IPS DF 4.7 (cell line): Measurements from ENCODE around the gene STAB2.

ENCODE experiments used
- DNase-seq: peaks from one replicate; pipeline ENCODE4 v3.0.0-alpha.2; 2013; ENCODE audit warnings: low spot score; ENCODE audit errors: extremely low read depth

Gene STAB2

DNA sequence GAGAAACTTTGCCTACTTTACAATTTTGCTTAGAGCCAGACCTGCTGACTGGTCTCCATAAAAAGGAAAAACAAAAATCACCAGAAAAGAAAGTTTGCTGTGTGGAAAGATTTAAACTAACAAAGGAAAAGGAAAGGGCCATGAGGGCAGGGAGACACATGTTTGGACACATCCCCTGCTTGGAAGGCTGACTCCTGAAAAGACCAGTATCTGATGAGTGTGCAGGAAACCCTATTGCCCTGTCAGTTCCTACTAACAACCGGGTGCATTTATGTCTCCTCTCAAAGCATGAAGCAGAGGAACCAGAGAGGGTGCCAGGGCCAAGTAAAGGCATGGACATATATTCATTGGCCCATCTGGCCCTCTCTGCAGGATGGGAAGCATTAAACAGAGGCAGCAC is 7.0 kb upstream of the STAB2 start:
- no peak for DNase-seq

DNA sequence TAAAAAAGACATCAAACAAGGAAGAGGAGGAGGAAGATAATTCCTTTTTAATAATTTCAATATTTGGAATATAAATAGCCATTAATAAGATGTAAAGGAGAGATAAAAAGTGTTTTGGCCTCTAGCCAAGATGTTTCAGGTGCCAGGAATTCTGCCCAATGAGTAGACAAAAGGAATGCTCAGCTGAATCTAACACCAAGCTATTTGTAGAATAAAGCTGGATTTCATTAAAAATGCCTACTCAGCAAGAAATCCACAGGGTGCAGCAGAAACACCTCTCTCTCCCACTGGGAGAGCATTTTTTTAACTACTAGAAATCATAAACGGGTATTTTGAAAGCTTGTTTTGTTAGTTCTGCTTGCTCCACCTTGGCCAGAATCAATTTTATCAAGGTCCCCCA is 4.1 kb upstream of the STAB2 start:
- DNase-seq = no peak

DNA sequence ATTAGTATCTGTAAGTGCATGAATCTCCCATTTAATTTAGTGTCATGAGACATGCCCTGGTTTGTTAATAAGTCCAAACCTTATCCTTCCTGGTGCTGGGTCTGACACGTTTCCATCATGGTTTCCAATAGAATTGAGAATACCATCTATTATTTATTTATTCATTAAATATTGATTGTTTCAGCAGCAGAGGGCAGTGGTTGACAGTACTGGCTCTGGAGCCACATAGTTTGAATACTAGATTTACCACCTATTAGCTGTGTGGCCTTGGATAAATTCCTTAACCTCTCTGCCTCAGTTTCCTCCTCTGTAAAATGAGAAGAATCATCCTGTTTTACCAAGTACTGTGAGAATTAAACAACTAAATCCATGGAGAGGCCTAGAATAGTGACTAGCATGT is 941 bp upstream of the STAB2 start:
- DNase-seq = no peak

DNA sequence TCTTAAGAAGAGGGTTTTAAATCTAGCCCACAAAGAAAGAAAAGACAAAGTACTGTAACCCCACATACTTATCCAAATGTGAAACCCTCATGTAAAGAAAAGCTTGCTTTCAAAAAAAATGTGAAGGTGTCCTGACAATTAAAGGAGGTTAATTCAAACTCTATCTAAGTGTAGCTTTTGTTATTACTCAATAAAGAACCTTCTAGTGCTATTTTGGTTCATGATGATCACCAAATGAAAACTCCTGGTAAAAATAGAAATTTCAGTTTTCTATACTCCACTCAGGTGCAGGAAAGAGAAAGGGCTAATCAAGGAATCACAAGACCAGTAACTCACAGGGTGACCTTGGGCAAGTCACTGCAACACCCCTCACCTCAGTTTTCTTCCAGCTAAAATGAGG is 1.6 kb downstream of the STAB2 start:
- no peak for DNase-seq

DNA sequence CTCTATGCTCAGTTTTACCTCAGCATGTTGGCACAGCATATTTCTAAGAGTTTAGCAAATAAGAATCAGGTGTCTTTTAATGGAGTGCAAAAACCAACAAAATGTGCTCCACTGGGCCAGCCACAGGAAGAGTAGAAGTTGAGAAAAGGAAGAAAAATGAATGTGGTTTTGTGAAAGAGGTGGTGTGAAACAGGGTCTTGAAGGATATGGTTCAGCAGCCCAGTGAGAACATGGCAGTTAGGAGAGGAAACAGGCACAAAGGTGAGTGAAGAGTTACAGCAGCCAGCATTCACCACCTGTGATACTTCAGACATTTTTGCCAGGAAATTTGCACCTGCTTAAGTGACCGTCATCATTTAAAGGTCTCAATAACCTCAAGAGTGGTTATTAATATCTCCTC is 2.4 kb downstream of the STAB2 start:
- DNase-seq = no peak

DNA sequence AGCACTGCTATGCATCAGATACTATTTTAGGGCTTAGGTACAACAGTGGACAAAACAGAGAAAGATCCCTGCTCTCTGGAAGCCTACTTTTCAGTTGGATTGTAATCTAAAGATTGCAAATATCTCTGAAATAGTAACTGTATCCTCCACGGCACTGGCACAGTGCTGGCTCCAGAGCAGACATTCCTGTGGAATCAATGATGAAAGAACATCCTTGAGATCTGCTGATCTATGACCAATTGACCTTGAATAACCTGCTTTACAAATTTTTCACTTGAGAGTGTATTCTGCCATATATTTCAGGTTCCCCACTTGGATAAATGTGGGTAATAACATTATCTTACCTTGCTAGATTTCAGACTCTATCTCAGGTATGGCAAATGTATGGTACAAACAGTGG is 3.2 kb downstream of the STAB2 start:
- DNase-seq = no peak

DNA sequence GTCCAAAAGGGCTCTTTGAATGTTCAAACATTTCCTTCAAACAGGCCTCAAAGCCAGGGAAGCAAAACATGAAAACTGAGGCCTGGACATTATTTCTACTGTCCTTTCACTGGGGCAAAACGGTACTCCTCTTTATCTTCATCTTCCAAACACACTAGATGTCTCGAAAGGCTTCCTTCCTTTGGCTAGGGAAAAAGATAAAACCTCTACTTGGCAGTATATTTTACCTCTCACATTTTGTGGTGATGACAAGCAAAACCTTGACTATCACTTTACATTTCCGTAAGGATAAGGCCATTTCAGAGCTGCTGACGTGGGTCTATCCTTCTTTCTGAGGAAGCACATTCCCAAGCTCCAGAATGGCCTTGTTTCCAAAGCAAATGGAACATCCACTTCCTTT is 9.9 kb downstream of the STAB2 start:
- no peak for DNase-seq

DNA sequence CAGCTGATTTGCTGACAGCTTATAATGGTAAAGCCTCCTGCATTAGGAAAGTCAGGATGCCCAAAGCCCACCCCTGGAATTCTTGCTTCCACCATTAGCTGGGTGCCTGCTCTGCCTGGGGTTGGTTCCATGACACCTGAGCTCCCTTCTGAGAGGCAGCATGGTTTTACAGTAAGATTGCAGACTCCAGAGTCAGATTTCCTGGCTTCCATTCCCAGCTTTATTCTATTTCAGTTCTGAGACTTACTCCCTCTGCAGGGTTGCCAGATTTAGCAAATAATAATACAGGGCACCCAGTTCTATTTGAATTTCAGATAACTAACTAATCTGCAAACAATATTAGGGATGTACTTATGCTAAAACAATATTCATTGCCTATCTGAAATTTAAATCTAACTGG is 12.2 kb downstream of the STAB2 start:
- no peak for DNase-seq

DNA sequence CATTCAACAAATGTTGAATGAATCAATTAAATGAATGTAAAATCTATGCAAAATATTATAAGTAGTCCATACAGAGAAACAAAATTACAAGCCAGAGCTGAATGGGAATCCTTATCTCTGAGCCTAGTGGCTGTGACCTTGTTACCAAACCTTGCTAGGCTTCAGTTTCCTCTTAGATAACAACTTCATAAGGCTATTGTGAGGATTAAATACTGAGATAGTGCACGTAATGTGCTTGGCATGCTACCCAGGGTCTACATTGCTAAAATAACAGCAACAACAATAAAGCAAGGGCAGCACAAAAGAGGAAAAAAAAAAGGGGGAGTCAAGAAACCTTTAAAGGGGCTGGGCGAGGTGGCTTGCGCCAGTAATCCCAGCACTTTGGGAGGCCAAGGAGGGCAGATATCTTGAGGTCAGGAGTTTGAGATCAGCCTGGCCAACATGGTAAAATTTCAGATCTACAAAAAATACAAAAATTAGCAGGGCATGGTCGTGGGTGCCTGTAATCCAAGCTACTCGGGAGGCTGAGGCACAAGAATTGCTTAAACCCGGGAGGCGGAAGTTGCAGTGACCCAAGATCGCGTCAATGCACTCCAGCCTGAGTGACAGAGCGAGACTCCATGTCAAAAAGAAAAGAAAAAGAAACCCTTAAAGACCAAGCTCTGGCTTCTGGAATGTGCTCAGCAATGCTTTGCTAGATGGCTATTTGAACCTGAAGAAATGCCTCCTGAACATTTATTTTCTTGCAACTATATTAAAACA is 14.1 kb downstream of the STAB2 start:
- no peak for DNase-seq

DNA sequence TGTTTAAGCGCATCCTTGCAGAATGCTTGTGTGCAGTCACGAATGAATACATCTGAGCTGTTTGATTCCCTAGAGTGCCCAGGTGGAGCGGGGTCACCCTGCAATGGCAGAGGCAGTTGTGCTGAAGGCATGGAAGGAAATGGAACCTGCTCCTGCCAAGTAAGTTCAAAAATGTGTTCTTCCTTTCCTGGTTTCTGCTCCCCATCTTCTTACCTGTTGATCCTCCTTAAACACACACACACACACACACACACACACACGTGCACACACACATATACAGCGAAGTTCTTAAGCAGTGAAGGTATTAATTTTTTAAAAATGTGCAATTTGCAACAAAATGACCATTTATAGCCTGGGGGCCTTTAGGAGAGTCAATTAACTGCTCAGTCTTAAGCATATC is 33.3 kb downstream of the STAB2 start:
- no peak for DNase-seq

DNA sequence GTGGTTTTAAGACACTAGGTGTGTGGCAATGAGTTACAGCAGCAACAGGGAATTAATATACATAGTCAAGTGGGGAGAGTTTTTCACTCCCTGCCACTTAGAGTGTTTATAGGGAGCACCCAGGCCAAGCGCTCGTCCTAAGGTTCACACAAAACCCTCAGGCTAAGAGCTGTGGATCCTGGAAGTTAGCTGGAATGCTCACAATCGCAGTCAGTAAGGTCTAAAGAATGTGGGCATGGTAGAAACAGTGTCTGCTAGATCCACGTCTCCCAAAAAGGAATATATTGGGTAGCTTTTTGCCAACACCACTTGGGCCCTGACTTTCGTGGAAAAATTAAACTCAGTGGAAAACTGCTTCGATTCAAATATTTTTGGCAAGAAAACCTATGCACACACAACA is 36.6 kb downstream of the STAB2 start:
- no peak for DNase-seq

DNA sequence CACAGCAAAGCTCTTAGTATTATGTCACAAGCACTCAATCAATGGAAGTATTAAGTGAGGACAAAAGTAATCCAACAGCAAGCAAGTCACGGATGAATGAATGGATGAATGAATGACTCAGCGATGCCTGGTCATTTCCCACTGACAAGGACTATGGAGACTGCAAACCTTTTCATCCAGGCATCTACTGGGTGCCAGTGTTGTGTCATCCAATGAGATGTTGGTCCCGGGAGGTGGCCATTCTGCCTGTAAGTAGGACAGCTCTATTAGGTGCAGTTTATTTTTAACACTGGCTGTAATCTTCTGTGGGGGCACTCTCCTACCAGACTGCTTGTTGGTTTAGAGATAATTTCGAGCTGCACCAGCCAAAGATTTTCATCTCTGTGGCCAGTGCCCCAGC is 39.4 kb downstream of the STAB2 start:
- DNase-seq = peak; percentile 51

DNA sequence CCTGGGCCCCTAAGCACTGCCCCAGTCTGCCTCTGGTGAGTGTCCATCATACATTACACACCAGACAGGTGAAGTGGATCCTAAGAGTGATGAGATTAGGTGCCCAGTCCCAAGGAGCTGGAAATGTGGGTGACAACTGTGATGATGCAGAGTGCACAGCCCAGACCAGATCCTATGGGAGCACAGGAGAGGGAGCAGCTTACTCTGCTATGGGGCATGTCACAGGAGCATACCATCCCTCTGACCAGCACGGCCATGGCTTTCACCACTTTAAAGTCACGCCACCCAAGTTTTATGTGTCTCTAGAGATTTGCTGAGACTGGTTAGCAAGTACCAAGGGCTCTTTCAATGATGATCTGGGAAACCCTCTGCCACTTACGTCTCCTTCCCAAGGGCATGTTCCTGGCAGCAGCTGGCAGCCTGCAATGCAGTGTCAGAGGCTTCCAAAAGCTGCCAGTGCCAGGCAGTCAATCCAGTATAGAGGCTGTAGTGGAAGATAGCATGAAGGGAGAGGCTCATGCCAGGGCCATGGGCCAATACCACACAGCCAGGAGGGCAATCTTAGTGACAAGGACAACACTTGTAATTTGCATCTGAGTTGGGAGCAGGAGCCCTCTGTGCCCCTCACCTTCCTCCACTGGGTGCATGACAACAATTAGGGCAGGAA is 40.2 kb downstream of the STAB2 start:
- DNase-seq = no peak

DNA sequence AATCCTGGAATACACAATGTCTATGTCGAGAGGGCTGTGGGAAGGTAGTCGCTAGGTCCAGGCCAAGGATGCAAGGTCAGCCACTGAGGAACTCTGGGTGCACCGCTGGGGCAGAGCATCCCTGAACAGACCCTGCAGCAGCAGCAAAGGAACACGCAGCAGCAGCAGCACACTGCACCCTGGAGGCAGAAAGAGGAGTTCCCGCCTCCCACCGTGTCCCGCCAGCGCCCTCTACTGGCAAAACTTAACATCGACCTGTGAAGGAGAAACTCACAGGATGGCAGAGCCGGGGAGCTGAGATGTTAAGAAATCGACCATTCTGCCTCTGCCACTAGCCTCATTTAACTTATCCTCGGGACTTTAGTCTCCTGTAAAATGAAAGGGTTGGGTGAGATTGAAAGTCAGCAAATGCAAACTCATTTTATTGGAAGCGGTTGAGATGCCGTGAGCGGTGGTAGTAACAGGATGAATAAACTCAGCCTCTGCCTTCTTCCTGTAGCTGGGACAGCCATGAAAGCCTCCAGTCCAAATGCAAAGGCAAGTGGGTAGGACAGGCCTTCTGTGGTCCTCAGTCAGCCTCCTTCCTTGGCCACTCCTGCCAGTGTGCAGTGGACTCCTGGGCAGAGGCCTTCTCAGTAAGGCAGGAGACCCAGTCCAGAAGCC is 45.6 kb downstream of the STAB2 start:
- DNase-seq = peak; percentile 56

DNA sequence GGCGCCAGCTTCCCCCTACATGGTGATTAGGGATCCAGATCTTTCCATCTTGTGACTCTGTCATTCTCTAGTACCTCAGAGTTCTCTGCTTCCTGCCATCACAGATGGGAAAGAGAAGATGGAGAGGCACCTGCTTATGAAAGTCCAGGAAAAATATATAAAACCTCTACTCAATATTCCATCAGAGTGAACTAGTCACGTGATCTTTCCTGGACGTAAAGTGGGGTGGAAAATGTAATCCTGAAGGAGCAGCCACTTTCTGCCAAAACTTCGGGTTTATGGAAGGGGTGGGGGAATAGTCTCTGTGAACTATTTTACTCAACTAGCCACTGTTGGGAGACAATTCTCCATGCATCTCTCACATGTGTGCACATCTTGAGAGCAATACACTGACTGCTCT is 47.7 kb downstream of the STAB2 start:
- DNase-seq = no peak

DNA sequence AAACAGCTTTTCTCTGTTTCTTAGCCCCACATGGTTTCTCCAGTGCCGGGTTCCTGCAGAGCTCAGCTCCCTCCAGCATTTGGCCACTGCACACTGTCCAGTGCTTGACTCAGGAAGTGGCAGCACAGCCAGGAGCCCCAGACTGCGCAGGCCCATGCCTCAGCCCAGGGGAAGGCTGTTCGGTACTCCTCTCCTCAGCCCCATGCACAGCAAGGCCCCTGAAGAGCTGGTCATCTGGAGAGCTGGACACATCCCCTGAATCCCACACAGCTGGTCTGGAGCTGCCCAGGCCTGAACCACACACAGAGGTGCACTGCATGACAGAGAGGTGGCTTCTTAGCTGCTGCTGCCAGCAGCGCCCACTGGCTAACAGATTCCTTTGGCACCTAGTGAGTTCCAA is 48.3 kb downstream of the STAB2 start:
- no peak for DNase-seq

DNA sequence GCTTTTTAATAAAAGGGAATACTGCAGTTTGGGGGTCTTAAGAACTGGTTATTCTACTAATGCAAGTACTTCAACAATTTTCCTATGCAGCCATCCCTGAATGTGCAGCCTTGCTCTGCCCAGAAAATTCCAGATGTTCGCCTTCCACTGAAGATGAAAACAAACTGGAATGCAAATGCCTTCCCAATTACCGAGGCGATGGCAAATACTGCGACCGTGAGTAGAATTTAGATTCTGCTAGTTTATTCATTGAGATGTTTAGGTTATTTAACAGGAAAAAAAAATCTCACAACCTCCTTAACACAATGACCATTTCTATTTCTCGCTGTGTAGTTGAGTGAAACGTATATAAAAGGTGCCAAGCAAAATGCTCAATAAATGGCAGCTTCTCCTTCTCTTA is 49.9 kb downstream of the STAB2 start:
- DNase-seq = no peak

DNA sequence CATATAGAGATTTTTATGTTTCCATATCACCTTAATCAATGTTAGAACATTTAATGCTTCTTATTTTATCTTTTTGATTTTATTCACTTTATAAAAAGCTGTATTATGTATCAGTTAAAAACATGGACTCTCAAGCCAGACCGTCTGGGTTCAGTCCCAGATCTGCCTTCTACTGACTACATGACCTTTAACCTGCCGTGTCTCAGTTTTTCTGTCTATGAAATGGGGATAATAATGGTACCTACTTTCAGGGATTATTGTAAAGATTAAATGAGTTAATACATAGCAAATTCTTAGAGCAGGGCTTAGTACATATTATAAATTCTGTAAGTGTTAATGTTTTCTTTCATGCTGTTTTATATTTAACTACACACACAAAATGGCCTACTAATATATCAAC is 50.4 kb downstream of the STAB2 start:
- DNase-seq = no peak

DNA sequence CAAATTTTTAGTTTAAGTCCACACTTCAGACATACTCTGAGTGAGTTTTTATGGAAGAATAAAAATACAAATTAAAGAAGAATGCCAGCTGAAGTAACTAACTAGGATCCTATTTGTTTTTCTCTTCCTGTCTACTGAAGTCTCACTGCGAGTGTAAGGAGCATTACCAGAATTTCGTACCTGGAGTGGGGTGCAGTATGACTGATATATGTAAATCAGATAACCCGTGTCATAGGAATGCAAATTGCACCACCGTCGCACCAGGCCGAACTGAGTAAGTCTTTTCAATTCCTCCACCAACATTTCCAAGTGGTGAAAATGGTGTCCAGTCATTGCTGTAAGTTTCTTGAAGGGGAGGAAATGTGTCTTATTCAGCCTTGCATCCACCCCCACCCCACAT is 52.9 kb downstream of the STAB2 start:
- no peak for DNase-seq

DNA sequence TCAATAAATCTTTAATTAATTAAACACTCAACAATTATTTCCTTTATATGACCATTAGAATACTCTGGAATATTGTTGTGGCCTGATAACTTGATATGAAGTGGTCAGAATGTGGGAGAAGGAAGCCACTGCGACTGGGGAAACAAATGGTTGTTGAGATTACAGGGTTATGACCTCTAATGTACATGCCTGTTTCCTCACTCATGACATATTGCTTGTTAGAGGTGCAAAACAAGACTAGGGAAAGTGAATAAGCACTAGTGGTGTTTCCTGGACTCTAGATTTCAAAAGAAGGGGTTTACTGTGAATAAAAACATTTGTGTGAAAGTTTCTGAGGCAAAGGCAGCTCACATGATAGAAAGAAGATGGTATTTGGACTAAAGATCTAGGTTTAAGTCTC is 53.3 kb downstream of the STAB2 start:
- DNase-seq = no peak

DNA sequence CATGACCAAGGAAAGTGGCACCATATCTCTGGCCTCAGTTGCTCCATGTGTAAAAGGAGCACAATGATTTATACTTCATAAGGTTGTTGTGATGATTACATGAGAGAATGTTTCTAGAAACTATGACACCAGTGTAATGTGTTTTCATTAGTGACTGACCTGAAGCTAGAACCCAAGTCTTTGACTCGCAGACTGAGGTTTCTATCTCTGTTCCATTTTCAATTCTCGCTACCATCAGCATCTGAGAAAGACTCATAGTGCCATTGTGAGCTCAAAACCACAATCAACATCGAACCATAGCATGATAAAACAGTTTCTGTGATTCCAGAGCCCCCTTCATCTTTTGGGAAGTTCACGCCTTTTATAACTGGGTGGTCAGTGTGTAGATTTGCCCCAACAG is 53.8 kb downstream of the STAB2 start:
- DNase-seq = no peak

DNA sequence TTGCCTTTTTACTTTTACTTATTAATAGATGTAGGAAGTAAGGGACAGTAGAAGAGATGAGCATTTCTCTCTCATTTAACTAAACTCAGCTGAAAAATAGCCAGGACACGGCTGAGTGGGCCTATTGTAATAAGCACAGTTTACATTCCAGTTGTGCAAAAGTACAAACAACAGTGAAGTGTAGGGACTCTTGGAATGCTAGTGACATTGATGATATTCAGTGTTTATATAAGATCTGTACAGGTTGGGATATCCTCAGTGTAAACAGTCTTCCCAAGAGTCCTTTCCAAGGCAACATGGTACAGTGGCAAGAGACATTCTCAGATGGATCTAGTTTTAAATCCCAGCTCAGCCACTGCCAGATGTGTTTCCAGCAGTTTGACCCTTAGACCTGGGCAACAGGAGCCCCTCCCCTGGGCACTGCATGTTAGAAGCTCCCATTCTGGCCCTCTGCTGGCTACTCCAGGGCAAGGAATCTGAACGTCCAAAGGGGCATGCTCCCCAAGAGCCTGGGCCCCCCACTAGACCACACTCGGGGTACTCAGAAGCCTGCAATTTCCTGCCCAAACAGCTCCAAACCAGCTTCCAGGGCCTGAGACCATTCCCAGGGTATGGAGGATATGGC is 55.3 kb downstream of the STAB2 start:
- DNase-seq = no peak
